Measurements from ENCODE around the gene RPL36.

DNA sequence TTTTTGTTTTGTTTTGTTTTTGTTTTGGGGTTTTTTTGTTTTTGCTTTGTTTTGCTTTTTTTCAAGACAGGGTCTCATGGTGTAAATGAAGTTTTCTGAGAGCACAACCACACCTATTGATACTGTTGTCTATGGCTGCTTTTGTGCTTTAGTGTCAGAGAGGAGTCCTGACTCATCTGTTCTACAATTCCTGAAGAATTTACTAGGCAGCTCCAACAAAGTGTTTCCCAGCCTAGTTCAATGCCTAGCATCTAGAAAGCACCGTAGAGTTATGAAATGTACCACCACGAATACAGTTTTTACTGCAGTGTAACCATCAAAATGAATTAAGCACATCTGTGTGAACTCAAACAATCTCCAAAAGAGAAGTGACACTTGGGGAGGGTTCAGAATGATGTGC lies 46.1 kb upstream of the RPL36 start:
- no peak for TF ChIP-seq ZNF274 (IDR thresholded peaks at IDR 0.05; ENCODE audit: low read depth, low read length)
- TF ChIP-seq YY1 (IDR thresholded peaks at IDR 0.05; ENCODE audit: insufficient read depth, insufficient read length), result no peak
